Astrocyte (in vitro differentiated cells and primary cell): Measurements from ENCODE around the gene LYZL1.

ENCODE experiments used
- CTCF ChIP-seq: IDR thresholded peaks from 2 replicates; pipeline ENCODE4 v1.5.1; 2011; ENCODE audit warnings: low read depth, mild to moderate bottlenecking, inconsistent platforms, low read length, moderate library complexity; ENCODE audit not compliant: insufficient read depth
- EZH2 ChIP-seq: IDR thresholded peaks from 2 replicates; pipeline ENCODE4 v1.6.1; 2012; ENCODE audit warnings: mild to moderate bottlenecking, low read length, inconsistent platforms; ENCODE audit not compliant: insufficient read depth

- TF ChIP-seq CTCF (no peak), EZH2 (no peak)
These were observed 65.2 kb downstream of the LYZL1 start for GRCh38 chr10:29353887-29354561.
